Suprapubic skin (tissue), 3 donors: ENCODE data around the gene SLC6A6.

Experiments
- CTCF ChIP-seq, 2 donors: fragments of 200-600 bp in 1 of 2; fragments of 450-650 bp in 1 of 2; sonication (generic) in 1 of 2; IDR thresholded peaks; one replicate each; pipeline ENCODE4 v1.5.1; 2016 to 2019; ENCODE audit warnings: antibody characterized with exemption in 2 of 2, mild to moderate bottlenecking in 1 of 2, moderate library complexity in 1 of 2
- POLR2A ChIP-seq, 2 donors: fragments of 450-650 bp; IDR thresholded peaks; one replicate each; pipeline ENCODE4 v1.6.1; 2017; ENCODE audit warnings: antibody characterized with exemption in 2 of 2, mild to moderate bottlenecking in 2 of 2, moderate library complexity in 2 of 2

GRCh38 chr3:14528081-14528480, 125.7 kb downstream of the SLC6A6 start:
- TF ChIP-seq CTCF (IDR thresholded peaks at IDR 0.05) (no peak), POLR2A (IDR thresholded peaks at IDR 0.05) (no peak)
